K562 (cell line): ENCODE data around the gene LBX1. TPM values are rescaled to one million over a fixed set of nuclear protein-coding genes. Genes with fewer than 3 reads are reported as not detected.

Experiments
- ATAC-seq: fragments of 200-7000 bp; cut with Tn5 transposase; 3 replicates; pipeline ENCODE4 v1.9.1; 2020; ENCODE audit warnings: moderate library complexity
- BruUV-seq: library from RNA; stranded (reverse); fragments of 400-500 nt; replicated peaks from 2 replicates; lab custom pipeline; 2021; lab: Mats Ljungman, UMichigan
- CTCF ChIA-PET: fragments of 300-600 bp; formaldehyde crosslinking; extraction: SDS; loops from one replicate; lab custom pipeline; 2021; ENCODE audit warnings: low intra/inter-chr PET ratio; lab: Yijun Ruan, JAX
- POLR2A ChIA-PET: fragments of 300-600, 350-650 bp; sonication (Branson Sonifier 250); formaldehyde crosslinking; extraction: SDS; loops from one replicate; lab custom pipeline; 2021; ENCODE audit warnings: antibody characterized with exemption, inconsistent platforms; lab: Yijun Ruan, JAX
- DNase-seq, 4 experiments: peaks; one replicate each; pipeline versions ENCODE4 v3.0.0 to v3.0.0-alpha.2; 2011 to 2018; ENCODE audit warnings: low spot score in 3 of 4, mixed read lengths in 3 of 4; ENCODE audit errors: extremely low read depth in 1 of 4
- FAIRE-seq: peaks from 2 replicates; lab custom pipeline; 2011; peaks lifted over from hg19 to GRCh38; lab: Jason Lieb, UNC
- H2AFZ ChIP-seq: 2 replicates; pipeline ENCODE4 v1.6.0; 2011; ENCODE audit warnings: low read depth, low read length, control low read depth, inconsistent platforms
- H3K27ac ChIP-seq: fragments of 200-600 bp; 3 replicates; pipeline ENCODE4 v1.8.0; 2011; ENCODE audit warnings: low read depth, mild to moderate bottlenecking, control low read depth, inconsistent platforms, low read length, moderate library complexity, mixed read lengths; ENCODE audit errors: extremely low read depth
- H3K27me3 ChIP-seq, 2 experiments: fragments of 300-600 bp in 1 of 2; 2 replicates in 1 of 2; 3 replicates in 1 of 2; pipeline versions ENCODE4 v1.6.0 to v1.8.0; 2011; ENCODE audit warnings: inconsistent platforms in 2 of 2, low read length in 2 of 2, mild to moderate bottlenecking in 1 of 2, mixed read lengths in 1 of 2, moderate library complexity in 1 of 2; ENCODE audit not compliant: control insufficient read depth in 2 of 2, insufficient read depth in 2 of 2
- H3K36me3 ChIP-seq: fragments of 300-600 bp; 3 replicates; pipeline ENCODE4 v1.8.0; 2011; ENCODE audit warnings: mild to moderate bottlenecking, low read length, inconsistent platforms; ENCODE audit not compliant: control insufficient read depth, insufficient read depth
- H3K4me1 ChIP-seq, 2 experiments: fragments of 200-600 bp in 1 of 2; replicated peaks in 1 of 2; 2 replicates in 1 of 2; 3 replicates in 1 of 2; pipeline versions ENCODE4 v1.5.1 to v1.8.0; 2011; ENCODE audit warnings: inconsistent platforms in 2 of 2, low read length in 2 of 2, mild to moderate bottlenecking in 1 of 2, mixed read lengths in 1 of 2, moderate library complexity in 1 of 2; ENCODE audit not compliant: control insufficient read depth in 2 of 2, insufficient read depth in 2 of 2
- H3K4me2 ChIP-seq: 2 replicates; pipeline ENCODE4 v1.6.1; 2011; ENCODE audit warnings: low read length, control low read depth, inconsistent platforms, mixed read lengths; ENCODE audit not compliant: insufficient read depth
- H3K4me3 ChIP-seq: fragments of 200-600 bp; sonication (generic), shearing (Covaris generic); 2 replicates; pipeline ENCODE4 v1.5.1; 2016; ENCODE audit warnings: control low read depth, inconsistent platforms
- H3K79me2 ChIP-seq: fragments of 200-600 bp; 3 replicates; pipeline ENCODE4 v1.8.0; 2011; ENCODE audit warnings: low read length, inconsistent platforms; ENCODE audit not compliant: control insufficient read depth, insufficient read depth
- H3K9ac ChIP-seq, 2 experiments: 2 replicates each; pipeline versions ENCODE4 v1.6.0 to v1.6.1; 2011; ENCODE audit warnings: low read depth in 2 of 2, low read length in 2 of 2, control low read depth in 1 of 2, inconsistent platforms in 1 of 2, mild to moderate bottlenecking in 1 of 2, mixed read lengths in 1 of 2; ENCODE audit not compliant: insufficient read depth in 1 of 2
- H3K9me1 ChIP-seq: one replicate; pipeline ENCODE4 v1.6.0; 2011; ENCODE audit warnings: inconsistent platforms, mild to moderate bottlenecking, low read length, moderate library complexity; ENCODE audit not compliant: control insufficient read depth, insufficient read depth
- H3K9me3 ChIP-seq: replicated peaks from 2 replicates; pipeline ENCODE4 v1.5.1; 2011; ENCODE audit warnings: low read depth, low read length, inconsistent platforms; ENCODE audit not compliant: control insufficient read depth, insufficient read depth
- H4K20me1 ChIP-seq: replicated peaks from 2 replicates; pipeline ENCODE4 v1.6.1; 2011; ENCODE audit warnings: low read length, inconsistent platforms, mixed read lengths; ENCODE audit not compliant: control insufficient read depth, insufficient read depth
- EWSR1 ChIP-seq: fragments of 450-650 bp; IDR thresholded peaks from 2 replicates; pipeline ENCODE4 v1.6.1; 2018; ENCODE audit warnings: borderline replicate concordance, mild to moderate bottlenecking, low read depth, moderate library complexity; ENCODE audit not compliant: partially characterized antibody
- NR4A1 ChIP-seq, 2 experiments: fragments of 250-450 bp in 1 of 2; fragments of 450-650 bp in 1 of 2; sonication (Bioruptor Pico) in 1 of 2; IDR thresholded peaks; 2 replicates each; pipeline versions ENCODE4 v1.4.0 to v1.6.1; 2016 to 2020; ENCODE audit warnings: mild to moderate bottlenecking in 2 of 2, missing compliant biosample characterization in 1 of 2, missing genetic modification characterization in 1 of 2, moderate library complexity in 1 of 2
- SIX5 ChIP-seq, 2 experiments: IDR thresholded peaks; 2 replicates each; pipeline ENCODE4 v1.6.1; 2011; ENCODE audit warnings: low read length in 2 of 2, borderline replicate concordance in 1 of 2, low read depth in 1 of 2, mild to moderate bottlenecking in 1 of 2, moderate library complexity in 1 of 2; ENCODE audit not compliant: insufficient read depth in 1 of 2
- SMAD4 ChIP-seq: fragments of 250-450 bp; sonication (Bioruptor Pico); conservative IDR thresholded peaks from 2 replicates; pipeline ENCODE4 v1.8.0; 2021; ENCODE audit warnings: inconsistent platforms, mild to moderate bottlenecking, moderate library complexity
- TCF7 ChIP-seq: sonication (generic); IDR thresholded peaks from 2 replicates; pipeline ENCODE4 v1.6.1; 2016; ENCODE audit warnings: antibody characterized with exemption, borderline replicate concordance
- TFAM ChIP-seq: fragments of 250-450 bp; sonication (Bioruptor Pico); conservative IDR thresholded peaks from 2 replicates; pipeline ENCODE4 v1.5.0; 2021; ENCODE audit warnings: mild to moderate bottlenecking, moderate library complexity
- ZC3H4 ChIP-seq: sonication (generic); formaldehyde crosslinking; IDR thresholded peaks from 2 replicates; pipeline ENCODE4 v1.9.0; 2021; ENCODE audit warnings: missing genetic modification reagents, borderline replicate concordance
- ZNF3 ChIP-seq: fragments of 250-450 bp; sonication (Bioruptor Pico); IDR thresholded peaks from 2 replicates; pipeline ENCODE4 v1.5.0; 2021; ENCODE audit warnings: mild to moderate bottlenecking, moderate library complexity
- WGBS: fragments of 100-300 bp; shearing (Covaris generic); methylation state at CpG from one replicate; pipeline ENCODE4 v1.1.6; 2016; ENCODE audit warnings: low coverage, mixed read lengths; ENCODE audit not compliant: insufficient coverage; ENCODE audit errors: missing lambda C conversion rate; 5-methylcytosine and 5-hydroxymethylcytosine counted together
- in situ Hi-C: fragments of 300-500 bp; cut with MboI; formaldehyde crosslinking; loops from 4 replicates; pipeline ENCODE4 v1.15.0; 2018; ENCODE audit warnings: inconsistent platforms, mixed read lengths
- intact Hi-C: fragments of 100-400 bp; cut with micrococcal nuclease; formaldehyde crosslinking; loops from 2 replicates; pipeline ENCODE4 v1.14.2; 2022
- polyA plus RNA-seq, 8 experiments: library from polyadenylated mRNA; depleted of rRNA in 4 of 8; stranded (reverse) in 5 of 8; unstranded in 3 of 8; fragments of >200 nt; fragmentation: Nextera tagmentation in 2 of 8; fragmentation: Illumina TruSeq in 1 of 8; extraction: Ambion mirVana in 2 of 8; extraction: Trizol in 1 of 8; gene quantifications; 2 replicates each; pipeline versions ENCODE4 v1.2.1 to v1.2.3, GENCODE V29; 2011 to 2014; ENCODE audit warnings: inconsistent platforms in 1 of 8, missing spikeins in 1 of 8
- total RNA-seq, 7 experiments: library from RNA; depleted of rRNA in 6 of 7; stranded (reverse); fragments of >200 nt in 6 of 7; fragmentation: Illumina TruSeq in 2 of 7; extraction: Trizol in 2 of 7; gene quantifications; 2 replicates each; pipeline versions ENCODE4 v1.2.1 to v1.2.3, GENCODE V29; 2011 to 2021; ENCODE audit warnings: low replicate concordance in 1 of 7

LBX1 gene
- total and polyA plus RNA-seq, 9 of the 15 experiments (the other 6 are each of a cell fraction or from before 2014, with no cell fraction given): not detected

DNA sequence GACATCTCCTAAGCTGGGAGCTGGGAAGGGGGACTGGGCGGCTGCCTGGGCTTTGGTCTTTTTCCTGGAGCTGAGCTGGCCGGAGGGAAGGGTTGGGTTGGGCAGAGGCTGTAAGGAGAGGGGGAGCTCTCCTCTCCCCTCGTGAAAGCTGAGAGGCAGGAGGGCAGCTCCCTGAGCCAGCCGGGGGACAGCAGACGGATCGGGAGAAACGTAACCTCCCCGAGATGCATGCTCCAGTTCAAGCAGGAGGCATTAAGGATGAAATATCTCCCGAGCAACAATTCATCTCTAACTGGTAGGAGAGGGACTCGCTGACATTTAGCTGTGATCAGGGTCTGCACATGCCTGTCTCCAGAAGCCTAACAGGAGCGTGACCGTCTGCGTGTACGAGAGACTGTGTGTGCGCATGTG, 19.9 kb upstream of the LBX1 start:
- ChIA-PET POLR2A (interaction anchor here (0.5 kb wide), 1 partner anchor 210 kb away, joined by 4 read pairs; no protein-coding TSS in a partner anchor), CTCF (no interaction called here)
- TF ChIP-seq EWSR1 (no peak), ZNF3 (no peak), TFAM (no peak), TCF7 (no peak), SIX5 (IDR thresholded peaks at IDR 0.05; ENCODE audit: borderline replicate concordance in 1 of 2, insufficient read depth in 1 of 2, low read depth in 1 of 2, low read length in 2 of 2) (no peak), SMAD4 (CRISPR knock-in tag) (no peak), NR4A1 (CRISPR knock-in tag; IDR thresholded peaks at IDR 0.05) (no peak), NR4A1 (tag; IDR thresholded peaks at IDR 0.05) (no peak), ZC3H4 (CRISPR knock-in tag) (no peak)

More for the DNA sequence above, 19.9 kb upstream of the LBX1 start:
- BruUV-seq: no TSS peak
- WGBS: 5% methylated on average over 12 of the region's 15 CpGs
- DNase-seq: no peak
- in situ Hi-C loops: no loop called here
- Histone ChIP-seq H3K79me2 (no peaks in the 10 kb centered on the region), H3K9me3 (no peaks in the 10 kb centered on the region), H3K9me1 (no peaks in the 10 kb centered on the region), H2AFZ (no peak overlapping the region), H3K36me3 (no peaks in the 10 kb centered on the region), H3K27me3 (peaks cover 5 to 49% of the 10 kb centered on the region in 2 experiments; a peak in 4 of 5 replicates), H3K4me3 (no peak overlapping the region), H3K4me1 (no peaks in the 10 kb centered on the region; a peak in 1 of 5 replicates), H3K4me2 (no peak overlapping the region), H3K9ac (no peak overlapping the region), H4K20me1 (no peaks in the 10 kb centered on the region), H3K27ac (no peak overlapping the region)
- intact Hi-C loops: no loop called here
- no peak for FAIRE-seq
- no peak for ATAC-seq
